ENCODE results near the gene RPS14.

DNA sequence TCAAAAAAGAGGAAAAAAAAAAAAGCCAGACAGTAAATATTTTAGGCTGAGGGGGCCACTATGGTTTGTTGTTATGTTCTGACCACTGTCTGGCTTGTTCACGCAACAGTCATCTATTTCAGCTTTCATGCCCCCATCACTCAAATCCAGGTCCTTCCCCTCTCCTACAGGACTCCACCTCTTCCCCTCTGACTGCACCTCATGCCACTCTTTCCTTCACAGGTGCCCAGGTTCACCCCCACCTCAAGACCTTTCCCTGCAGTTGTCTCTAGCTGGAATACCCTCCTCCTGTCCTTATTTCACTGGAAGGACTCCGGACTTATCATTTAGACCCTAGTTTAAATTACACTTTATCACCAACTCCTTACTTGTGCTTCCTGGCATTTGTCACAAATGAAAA is 3.5 kb downstream of the RPS14 start:
- TF ChIP-seq, protein P1, sequence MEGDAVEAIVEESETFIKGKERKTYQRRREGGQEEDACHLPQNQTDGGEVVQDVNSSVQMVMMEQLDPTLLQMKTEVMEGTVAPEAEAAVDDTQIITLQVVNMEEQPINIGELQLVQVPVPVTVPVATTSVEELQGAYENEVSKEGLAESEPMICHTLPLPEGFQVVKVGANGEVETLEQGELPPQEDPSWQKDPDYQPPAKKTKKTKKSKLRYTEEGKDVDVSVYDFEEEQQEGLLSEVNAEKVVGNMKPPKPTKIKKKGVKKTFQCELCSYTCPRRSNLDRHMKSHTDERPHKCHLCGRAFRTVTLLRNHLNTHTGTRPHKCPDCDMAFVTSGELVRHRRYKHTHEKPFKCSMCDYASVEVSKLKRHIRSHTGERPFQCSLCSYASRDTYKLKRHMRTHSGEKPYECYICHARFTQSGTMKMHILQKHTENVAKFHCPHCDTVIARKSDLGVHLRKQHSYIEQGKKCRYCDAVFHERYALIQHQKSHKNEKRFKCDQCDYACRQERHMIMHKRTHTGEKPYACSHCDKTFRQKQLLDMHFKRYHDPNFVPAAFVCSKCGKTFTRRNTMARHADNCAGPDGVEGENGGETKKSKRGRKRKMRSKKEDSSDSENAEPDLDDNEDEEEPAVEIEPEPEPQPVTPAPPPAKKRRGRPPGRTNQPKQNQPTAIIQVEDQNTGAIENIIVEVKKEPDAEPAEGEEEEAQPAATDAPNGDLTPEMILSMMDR (conservative IDR thresholded peaks at IDR 0.05; ENCODE audit: low read length), result no peak
- TF ChIP-seq EZH2phosphoT487 (IDR thresholded peaks at IDR 0.05; ENCODE audit: borderline replicate concordance), result no peak

All from Loucy (cell line).